K562 (cell line): ENCODE measurements around the gene LNPEP.

Source experiments
- POLR2A ChIP-seq: fragments of 450-650 bp; conservative IDR thresholded peaks from 2 replicates; pipeline ENCODE4 v1.6.1; 2016
- TCF7L2 ChIP-seq: fragments of 150-350 bp; IDR thresholded peaks from 2 replicates; pipeline ENCODE4 v1.6.1; 2016; ENCODE audit warnings: low read depth, mild to moderate bottlenecking, low read length, moderate library complexity

- TF ChIP-seq POLR2A (no peak), TCF7L2 (no peak)
Measured at GRCh38 chr5:97022898-97023297, 87.0 kb downstream of the LNPEP start.
